GM19455 (cell line): ENCODE measurements around the gene SSBP4.
A peak's percentile ranks its signal among the peaks of the same experiment; 100 is the strongest.

Source experiments
- ATAC-seq: cut with Tn5 transposase; IDR thresholded peaks from one replicate; pipeline ENCODE4 v1.9.1; 2021; ENCODE audit not compliant: unreplicated experiment

Gene SSBP4

DNA sequence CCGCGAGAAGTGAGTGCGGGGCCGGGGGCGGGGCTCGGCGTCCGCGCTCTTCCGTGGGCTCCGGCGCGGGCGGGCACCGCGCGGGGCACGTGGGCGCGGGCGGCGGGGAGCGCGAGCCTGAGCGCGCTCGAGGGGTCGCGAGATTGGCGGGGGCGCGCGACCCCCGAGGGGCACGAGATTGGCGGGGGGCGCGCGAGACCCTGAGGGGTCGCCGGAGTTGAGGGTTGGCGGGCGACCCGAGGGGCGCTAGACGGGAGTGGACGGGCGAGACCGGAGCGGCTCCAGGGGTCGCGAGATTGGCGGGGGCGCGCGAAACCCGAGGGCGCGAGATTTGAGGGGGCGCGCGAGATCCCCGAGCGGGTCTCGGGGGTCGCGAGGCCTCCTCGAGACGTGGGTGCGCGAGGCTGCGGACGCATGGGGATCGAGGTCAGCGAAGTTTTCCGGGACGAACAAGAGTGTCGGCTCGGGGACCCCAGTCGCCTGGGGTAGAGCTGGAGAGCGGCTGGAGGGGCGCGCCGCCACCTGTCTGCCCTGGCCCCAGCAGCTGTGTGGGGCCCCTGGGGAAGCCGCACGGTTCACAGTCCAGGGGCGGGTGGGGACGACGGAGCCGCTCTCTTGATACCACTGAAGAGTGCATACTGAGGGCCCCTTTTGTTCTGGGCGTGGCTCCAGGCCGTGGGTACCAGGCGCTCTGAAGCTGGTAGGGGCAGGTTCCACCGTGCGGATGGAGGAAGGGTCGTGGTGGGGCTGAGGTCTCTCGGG is 682 bp downstream of the SSBP4 start:
- ATAC-seq: no peak

DNA sequence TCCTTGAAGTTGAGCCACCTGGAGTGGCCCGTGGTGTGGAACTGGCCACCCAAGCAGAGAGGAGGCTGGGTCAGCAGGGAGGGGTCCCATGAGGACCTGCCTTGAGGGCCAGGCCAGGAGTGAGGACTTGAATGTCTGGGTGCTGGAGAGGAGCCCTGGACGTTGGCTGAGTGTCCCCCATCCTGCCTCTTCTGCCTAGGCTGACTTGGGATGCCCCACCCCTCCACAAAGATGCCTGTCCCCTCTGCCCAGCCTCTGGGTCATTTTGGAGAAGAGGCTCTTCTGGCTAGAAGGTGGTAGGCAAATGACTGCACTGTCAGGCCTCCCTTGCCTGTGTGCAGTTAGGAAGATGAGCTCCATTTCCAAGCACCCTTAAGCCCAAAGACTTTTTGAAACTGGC is 1.7 kb downstream of the SSBP4 start:
- no peak for ATAC-seq

DNA sequence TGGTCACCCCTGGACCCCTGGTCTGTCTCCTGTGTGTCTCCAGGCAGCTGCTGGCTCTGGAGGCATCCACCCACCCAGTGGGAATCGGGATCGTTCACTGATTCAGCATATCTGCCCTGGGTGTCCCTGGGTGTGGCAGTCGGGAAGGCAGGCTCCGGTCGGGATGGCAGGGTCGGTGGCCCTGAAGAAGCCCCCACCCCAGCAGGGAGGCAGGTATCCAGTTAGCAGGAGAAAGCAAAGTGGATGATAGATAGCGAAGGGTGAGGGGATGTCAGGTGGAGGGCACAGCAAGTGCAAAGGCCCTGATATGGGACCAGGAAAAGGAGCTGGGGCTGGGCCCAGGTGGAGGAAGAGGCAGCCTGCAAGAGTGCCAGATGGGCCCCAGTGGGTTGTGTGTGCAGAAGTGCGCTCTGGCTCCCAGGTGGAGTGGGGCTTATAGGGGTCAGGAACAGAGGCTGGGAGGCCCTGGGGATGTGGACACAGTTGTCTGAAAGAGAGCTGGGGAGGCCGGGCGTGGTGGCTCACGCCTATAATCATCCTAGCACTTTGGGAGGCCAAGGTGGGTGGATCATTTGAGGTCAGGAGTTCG is 2.3 kb downstream of the SSBP4 start:
- ATAC-seq: no peak

- ATAC-seq: no peak
Measured at GRCh38 chr19:18422530-18423191, 3.5 kb downstream of the SSBP4 start.

DNA sequence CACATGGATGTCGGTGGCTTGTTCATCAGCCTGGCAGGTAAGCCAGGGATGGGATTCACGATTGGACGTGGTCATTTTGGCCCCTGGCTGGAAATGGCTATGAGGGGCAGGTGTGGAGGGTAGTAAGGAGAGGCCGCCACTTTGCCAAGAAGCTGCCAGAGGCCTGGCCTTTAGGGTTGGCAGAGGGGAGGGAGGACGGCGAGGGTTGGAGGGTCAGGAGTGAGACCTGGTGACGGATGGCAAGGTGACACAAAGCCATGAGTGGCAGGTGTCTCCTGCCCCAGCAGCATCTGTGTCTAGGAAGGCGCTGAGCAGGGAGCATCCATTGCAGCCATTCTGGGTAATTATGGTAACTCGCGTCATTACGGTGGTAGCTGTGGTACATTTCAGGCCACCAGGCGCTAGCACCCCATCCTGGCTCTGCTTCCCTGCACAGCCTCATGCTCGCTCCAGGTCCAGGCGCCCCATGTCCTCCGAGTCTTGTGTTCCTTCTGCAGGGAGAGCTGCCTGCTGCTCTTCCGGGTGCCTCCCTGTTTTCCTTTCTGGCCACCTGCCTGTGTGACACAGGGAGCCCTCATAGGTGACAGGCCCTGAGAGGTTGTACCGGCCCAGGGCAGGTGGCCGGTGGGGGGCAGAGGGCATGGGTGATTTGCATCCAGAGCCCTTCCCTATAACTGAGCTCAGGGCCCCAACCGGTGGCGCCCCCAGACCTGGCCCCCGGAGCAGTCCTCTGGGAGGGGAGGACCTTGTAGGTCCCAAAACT is 4.2 kb downstream of the SSBP4 start:
- ATAC-seq: no peak

DNA sequence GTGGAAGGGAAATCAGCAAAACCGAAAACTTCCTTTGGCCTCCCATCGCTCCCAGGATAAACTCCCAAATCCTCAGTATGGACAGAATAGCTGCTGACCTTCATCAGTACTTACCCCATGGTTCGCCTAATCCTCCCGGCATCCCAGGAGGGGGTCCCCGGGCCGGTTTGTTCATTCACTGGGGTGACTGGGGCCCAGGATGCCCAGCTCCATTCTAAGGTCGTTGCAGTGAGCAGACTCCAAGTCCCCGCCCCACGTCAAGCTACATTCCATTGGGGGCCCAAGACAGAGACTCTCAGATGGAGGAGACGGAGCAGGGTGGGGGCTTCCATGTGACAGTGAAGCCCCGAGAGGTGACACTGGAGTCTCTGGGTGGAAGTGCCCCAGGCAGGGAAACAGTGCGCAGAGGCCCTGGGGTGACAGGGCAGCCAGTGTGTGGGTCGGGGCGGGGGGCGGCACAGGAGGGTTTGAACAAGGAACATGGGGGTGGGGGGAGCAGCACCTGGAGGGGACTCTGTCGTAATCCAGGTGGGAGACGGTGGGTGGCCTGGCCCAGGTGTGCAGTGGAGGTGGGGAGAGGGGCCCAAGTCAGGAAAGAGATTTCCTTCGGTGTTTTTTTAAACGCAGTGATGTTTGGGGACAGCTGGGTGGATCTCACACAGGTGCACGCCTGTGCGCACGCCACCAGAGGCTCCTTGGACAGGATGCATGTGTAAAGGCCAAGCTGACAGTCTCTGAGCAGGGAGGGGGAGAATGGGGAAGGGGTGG is 5.1 kb downstream of the SSBP4 start:
- ATAC-seq: no peak

DNA sequence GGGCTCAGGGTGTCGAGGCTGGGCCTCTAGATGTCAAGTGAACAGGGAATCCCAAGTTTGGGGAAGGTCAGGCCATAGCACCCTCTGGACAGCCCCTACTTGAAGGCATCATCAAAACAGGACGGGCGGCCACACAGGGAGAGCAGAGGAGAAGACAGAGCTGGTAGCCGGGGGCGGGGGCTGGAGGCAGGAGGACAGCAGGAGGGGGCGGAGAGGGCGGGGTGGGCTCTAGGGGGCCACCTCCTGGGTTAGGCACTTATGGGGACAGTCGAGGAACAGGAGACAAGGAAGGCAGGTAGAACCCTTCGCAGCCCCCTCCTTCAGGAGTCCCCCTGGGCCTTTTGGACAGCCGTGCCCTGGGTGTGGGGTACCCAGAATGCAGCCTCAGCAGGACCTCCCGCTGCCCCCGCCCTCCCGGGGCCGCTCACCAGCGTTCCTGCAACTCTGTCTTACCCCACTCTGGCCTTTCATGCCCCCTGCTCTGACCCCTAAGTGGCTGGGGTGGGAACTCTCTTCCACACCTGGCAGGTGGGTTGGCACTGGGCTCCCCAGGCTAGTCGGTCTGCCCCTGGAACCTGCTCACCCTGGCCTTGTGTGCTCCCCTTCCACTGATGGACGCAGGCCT is 5.8 kb downstream of the SSBP4 start:
- ATAC-seq: no peak

DNA sequence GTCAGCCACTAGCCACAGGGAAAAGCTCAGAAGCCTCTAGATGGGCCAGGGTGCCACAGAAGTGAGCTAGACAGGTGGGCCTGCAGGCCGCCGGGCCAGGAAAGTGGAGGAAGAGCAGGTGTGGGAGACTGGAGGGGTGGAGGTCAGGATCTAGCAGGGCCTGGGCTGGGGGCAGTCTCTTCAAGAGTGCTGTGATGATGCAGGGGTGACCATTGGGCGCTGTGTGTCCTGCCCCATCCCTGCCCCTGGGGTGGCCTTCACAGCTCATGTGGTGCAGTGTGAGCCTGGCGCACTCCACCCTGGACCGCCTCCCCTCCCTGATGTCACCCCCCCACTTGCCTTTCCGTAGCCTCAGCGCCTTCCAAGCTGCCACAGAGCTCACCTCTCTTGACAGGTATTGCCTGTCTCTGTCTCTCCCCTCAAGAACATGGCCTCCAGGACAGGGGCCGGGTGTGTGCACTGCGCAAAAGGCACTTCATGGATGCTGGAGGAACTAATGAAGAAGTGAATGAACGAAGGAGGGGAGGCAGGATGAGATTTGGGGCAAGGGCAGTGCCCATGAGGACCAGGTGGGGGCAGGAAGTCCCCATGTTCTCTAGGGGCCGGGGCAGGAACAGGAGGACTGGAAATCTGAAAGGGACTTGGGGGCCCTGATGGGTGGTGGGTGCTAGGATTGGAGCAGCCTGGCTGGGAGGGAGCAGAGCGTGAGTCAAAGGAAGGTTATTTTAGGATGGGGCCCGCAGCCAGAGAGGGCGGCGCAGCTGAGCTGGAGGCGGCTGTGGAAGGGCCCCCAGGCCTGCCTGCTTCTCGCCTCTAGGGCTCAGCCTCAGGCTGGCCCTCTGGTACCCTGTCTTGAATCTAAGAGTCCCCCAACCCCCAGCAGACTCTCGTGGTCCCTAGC is 6.6 kb downstream of the SSBP4 start:
- no peak for ATAC-seq

DNA sequence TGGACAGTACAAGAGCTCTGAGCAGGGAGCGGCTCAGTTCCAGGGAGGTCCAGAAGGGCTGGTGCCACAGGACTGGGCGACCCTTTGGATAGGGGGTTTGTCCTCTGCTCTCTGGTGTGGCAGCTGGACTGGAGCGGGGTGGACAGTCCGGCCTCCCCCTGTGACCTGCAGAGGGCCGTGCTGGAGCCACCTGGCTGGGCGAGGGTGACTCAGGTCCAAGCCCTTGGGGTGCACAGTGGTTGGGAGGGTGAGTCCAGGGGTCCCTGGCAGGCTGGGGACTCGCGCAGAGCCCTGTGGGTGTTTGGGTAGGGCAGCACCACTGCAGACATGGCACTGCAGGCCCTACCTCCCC is 7.2 kb downstream of the SSBP4 start:
- no peak for ATAC-seq

DNA sequence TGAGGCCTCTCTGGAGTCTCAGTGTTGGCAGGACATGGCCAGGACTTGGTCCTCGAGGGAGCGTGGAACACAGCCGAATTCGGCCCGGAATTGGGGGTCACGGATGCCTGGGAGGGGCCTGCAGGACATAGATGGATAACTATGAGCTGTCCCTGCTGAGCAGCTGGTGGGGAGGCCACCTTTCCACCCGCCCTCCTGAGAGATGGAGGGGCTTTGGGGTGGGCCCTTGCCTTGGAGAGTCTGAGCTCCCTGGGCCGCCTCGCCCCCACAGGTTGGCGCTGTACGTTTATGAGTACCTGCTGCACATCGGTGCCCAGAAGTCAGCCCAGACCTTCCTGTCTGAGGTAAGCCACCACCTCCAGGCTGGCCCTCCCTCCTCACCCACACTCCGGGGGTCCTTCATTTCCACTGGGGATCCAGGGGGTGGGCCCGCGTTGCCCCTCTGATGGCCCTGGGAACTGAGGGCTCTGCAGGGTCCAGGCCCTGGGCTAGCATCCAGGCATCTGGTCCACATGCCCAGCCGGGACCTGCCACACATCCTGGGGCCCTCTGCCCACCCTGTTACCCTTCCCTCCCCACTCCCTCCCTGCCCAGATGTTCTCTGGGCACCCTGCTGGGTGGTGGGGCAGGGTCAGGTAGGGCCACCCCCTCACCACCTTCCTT is 8.0 kb downstream of the SSBP4 start:
- no peak for ATAC-seq

DNA sequence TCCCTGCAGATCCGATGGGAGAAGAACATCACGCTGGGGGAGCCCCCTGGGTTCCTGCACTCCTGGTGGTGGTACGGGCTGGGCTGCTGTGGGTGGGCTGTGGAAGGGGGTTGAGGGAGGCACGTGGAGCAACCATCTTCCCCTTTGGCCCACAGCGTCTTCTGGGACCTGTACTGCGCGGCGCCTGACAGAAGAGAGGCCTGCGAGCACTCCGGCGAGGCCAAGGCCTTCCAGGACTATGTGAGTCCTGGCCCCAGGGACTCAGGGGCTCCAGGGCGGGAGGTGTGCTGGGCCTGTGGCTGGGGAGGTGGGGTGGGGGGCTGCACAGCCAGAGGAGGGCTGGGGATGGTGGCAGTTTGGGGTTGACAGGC is 8.5 kb downstream of the SSBP4 start:
- ATAC-seq: no peak

DNA sequence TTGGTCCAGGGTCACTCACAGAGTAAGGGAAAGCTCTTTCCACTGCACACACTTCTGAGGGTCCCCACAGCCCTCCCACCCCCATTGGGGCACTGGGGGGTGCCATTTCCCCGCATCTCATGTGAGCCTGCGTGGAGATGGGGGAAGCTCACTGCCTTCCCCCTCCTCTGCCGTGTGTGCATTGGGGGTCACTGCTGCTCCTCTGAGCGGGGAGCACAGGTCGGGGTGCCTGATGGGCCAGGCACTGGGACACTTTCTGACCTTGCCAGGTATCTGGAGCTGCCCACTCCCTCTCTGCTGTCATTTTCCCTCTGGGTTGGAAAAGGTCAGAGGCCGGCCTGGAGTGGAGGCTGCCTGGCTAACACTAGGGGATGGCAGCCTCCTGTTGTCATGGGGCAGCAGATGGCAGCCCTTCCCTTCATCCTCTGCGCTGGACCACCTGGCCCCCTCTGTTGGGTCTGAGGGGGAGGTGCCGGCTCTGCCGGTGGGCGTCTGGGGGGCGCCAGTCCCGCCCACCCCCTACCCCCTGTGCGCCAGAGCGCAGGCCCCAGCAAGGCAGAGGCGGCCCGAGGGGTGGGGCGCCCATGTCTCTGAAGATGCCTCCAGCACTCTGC is 9.1 kb downstream of the SSBP4 start:
- no peak for ATAC-seq

- ATAC-seq: peak; percentile 45
Measured at GRCh38 chr19:18428787-18429674, 9.8 kb downstream of the SSBP4 start.

DNA sequence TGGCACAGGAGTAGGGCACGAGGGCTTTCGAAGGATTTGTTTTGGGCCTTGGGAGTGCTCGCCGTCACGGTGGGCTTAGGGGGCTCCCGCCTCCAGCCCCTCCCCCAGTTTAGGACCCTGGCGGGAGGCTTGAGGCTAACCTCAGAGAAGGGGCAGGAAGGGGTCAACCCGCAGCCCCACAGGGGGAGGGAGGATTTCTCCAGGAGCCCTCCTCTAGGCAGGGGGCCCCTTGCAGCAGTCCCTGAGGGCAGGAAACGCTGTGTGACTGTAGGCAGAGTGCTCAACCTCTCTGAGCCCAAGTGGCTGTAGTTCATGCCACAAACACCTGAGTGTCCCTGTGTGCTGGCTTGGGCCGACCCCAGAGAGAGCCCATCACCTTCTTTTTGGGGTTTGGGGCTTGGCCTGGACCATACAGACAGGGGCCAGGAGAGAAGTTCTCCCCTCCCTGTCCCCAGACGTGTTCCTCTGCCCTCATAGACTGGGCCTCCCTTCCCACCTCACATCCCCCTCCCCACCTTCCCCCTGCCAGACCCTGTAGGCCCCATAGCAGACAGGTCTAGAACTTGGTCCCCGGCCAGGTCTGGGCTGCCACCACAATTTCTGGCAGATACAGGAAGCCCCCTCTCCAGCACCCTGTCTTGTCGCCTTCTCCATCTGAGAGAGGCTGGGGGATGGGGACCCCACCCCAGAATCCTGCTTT is 10.7 kb downstream of the SSBP4 start:
- no peak for ATAC-seq

- ATAC-seq: no peak
Measured at GRCh38 chr19:18430417-18431144, 11.4 kb downstream of the SSBP4 start.
